HG03039 (cell line): ENCODE measurements around the gene EXOC1L.
A peak's percentile ranks its signal among the peaks of the same experiment; 100 is the strongest.
"Not testable (repeated sequence)": the region's sequence is repeated elsewhere in the genome, so short reads cannot be mapped to it uniquely, and the experiment has no call there.

Experiments
- ATAC-seq: cut with Tn5 transposase; IDR thresholded peaks from one replicate; pipeline ENCODE4 v1.9.1; 2021; ENCODE audit warnings: mild to moderate bottlenecking, moderate library complexity; ENCODE audit not compliant: unreplicated experiment

Gene EXOC1L

GRCh38 chr4:55837903-55838302, 18.3 kb downstream of the EXOC1L start:
- ATAC-seq, result no peak

- ATAC-seq, result no peak
Measured at GRCh38 chr4:55838356-55838755, 18.8 kb downstream of the EXOC1L start.

- no peak for ATAC-seq
Measured at GRCh38 chr4:55838952-55839351, 19.4 kb downstream of the EXOC1L start.

GRCh38 chr4:55840956-55841355, 21.4 kb downstream of the EXOC1L start:
- no peak for ATAC-seq

GRCh38 chr4:55841373-55842239, 22.0 kb downstream of the EXOC1L start:
- not testable (repeated sequence) for ATAC-seq

DNA sequence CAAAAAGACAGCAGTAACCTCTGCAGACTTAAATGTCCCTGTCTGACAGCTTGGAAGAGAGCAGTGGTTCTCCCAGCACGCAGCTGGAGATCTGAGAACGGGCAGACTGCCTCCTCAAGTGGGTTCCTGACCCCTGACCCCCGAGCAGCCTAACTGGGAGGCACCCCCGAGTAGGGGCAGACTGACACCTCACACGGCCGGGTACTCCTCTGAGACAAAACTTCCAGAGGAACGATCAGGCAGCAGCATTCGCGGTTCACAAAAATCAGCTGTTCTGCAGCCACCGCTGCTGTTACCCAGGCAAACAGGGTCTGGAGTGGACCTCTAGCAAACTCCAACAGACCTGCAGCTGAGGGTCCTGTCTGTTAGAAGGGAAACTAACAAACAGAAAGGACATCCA, 22.7 kb downstream of the EXOC1L start:
- ATAC-seq, result not testable (repeated sequence)

- no peak for ATAC-seq
Measured at GRCh38 chr4:55849724-55850123, 30.1 kb downstream of the EXOC1L start.

GRCh38 chr4:55851885-55852284, 32.3 kb downstream of the EXOC1L start:
- ATAC-seq, result no peak

DNA sequence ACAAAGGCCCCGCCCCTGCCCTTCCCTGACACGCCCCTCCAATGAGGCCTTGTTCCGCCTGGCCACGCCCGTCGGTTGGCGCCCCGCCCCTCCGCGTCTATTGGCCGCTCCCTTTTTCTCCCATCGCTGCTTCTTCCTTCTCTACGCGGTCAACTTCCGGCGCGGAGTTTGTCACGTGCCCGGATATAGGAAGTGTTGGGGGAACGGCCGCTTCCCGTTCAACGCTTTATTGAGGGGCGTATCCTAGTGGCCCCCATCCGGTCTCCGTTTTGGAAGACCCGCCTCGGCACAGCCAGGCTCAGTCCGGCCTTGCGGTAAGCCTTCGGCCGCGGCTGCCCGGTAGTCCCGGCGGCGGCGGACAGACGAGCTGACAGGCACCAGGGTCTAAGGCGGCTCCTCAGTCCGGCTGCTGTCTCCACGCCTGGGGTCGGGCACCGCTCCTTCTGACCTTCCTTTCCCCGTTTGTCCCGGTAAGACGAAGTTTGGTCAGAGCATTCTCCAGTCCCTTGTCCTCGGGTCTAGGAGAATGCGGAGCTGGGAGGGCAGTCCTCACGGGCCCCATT, 34.0 kb downstream of the EXOC1L start, which contains the start of gene EXOC1:
Gene EXOC1, plus strand, starts transcription at position 165 of the 563 bp plus-strand sequence. CDS start 4,676 bp downstream, outside the sequence.
- peak; percentile 99 for ATAC-seq

DNA sequence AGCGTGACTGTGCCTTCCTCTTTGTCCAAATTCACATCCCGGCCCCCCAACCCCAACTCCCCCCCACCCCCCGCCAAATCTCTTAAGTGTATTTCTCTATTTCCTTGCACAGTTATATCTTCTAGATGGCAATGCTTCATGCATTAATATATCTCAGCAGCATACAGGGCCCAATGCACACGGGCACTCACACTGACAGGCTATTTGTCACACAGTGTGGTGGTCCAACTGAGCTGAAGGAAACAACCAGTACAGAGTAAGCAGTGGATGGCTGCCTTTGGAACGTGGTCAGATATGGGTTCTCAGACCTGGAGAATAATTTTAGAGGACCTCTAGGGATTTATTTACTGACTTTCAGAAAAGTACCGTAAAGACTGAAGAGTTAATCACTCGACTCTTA, 34.5 kb downstream of the EXOC1L start:
- no peak for ATAC-seq

- no peak for ATAC-seq
Measured at GRCh38 chr4:55857586-55857985, 38.0 kb downstream of the EXOC1L start.

- ATAC-seq, result no peak
Measured at GRCh38 chr4:55859711-55860110, 40.1 kb downstream of the EXOC1L start.

DNA sequence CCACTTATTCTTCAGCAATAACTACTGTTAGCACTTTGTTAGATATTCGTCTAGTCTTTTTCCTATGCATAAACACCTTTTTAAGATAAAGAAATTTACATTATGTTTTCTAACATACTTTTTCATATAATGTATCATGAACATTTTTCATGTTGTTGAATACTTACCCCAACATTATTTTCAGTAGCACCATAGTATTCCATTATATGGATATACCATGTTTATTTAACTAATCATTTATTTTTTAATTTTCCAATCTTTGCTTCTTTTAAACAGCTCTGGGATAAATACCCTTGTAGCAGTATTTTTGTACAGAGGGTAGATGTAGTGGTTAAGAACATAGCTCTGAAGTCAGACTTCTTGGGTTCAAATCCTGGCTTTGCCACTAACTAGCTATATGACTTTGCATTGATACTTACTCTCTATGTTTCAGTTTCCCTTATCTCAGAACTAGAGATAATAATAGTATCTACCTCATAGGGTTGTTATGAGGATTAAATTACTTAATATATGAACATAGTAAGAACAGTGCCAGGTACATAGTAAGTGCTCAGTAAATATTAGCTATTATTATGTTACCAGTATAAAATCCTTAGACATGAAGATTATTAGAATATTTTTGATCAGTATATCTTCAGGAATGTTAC, 45.1 kb downstream of the EXOC1L start:
- no peak for ATAC-seq

DNA sequence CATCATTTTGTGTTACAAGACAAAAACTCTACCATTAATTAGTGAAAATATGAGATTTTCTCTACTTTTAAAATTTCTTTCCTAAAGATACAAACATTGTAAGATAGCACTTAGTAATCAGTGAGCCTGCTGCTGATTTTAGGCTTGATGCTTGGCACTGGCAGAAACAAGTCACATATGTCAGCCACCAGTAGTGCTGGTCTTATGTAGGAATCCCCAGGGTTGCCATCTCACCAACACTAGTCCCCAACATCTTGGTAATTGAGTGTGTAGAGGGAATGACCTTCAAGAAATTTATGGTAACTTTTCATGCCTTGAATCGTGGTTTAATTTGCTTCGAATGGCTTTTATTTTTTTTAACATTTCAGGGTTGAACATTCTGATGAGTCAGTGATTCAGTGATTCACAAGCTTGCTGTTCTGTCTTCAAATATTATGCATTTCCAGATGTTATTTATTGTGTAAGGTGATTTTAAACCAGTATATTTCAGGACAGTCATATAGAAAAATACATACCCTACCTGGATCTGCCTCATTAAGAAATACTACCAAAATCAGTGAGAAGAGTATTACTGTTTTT, 45.7 kb downstream of the EXOC1L start:
- no peak for ATAC-seq

GRCh38 chr4:55866290-55866907, 46.8 kb downstream of the EXOC1L start:
- ATAC-seq, result peak; percentile 90

DNA sequence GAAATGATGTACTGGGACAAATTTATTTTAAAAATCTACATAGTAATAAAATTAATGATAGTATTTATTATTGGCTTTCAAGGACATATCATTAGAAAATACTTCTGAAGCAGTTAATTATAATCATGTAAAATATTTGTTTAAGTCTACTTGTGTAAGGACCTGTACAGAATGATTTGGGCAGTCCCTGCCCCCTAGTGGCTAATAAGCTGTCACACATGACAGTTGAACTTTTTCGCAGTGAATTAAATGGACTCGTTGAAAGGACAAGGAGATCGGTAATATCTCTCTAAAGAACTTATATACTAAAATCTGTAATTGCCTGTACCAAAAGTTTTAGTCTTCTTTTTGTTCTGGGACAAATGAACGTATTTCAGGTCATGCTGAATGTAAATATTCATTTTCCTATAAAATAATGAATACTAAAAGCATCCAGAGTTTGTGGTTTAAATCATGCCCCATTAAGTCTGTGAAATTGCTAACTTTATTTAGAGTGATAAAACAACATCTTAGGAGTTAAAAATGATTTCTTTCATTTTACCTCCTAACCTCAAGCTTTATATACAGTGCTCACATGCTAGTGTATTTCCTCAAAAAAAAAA, 47.5 kb downstream of the EXOC1L start:
- ATAC-seq, result no peak

DNA sequence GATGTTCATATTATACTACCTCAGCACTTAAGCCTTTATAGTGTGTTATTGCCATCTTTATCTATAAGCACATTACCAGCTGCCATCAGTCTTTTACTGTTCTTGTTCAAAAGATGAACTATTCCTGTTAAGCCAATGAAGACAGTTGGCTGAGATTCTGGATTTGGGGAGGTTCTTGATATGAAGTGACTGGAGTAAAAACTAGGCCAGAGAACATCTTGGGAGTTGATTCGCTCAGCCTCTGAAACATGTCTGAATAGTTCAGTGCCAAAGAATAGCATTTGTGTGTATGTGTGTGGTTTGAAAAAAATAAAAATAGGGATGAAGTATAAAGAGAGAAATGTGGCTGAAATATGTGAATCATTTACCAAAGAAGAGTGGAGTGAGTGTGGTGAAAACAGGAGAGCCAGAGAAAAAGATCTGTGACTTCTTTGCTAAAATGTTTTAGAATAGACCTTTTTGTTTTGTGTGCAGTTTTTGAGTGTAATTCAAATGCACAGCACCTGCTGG, 49.0 kb downstream of the EXOC1L start:
- no peak for ATAC-seq

GRCh38 chr4:55871299-55871800, 51.8 kb downstream of the EXOC1L start:
- ATAC-seq, result no peak

GRCh38 chr4:55874831-55875230, 55.2 kb downstream of the EXOC1L start:
- no peak for ATAC-seq

DNA sequence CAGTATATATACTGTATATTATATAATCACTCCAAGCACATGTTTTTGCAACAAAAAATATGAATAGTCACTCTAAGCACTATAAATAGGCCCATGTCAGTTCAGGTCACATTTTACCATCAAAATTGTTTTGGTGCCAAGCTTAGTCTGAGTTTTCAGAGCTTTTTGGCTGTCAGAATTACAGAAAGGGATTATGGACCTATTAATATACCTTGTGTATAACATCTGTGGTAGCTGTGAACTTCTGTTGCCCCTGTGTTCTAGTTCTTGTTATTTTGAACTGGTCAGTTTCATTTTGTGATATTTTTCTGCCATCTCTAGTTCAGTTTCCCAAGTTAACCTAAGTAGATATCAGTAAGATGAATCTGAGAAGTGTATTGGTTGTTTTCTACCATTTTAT, 56.8 kb downstream of the EXOC1L start:
- no peak for ATAC-seq
